ENCODE results near the gene LIN37. TPM values are rescaled to one million over a fixed set of nuclear protein-coding genes. Genes with fewer than 3 reads are reported as not detected.

LIN37 gene
- total and polyA plus RNA-seq, 2 of the 13 experiments (the other 11 are each of a cell fraction or from before 2014, with no cell fraction given) = 6.3 to 8.7 TPM

DNA sequence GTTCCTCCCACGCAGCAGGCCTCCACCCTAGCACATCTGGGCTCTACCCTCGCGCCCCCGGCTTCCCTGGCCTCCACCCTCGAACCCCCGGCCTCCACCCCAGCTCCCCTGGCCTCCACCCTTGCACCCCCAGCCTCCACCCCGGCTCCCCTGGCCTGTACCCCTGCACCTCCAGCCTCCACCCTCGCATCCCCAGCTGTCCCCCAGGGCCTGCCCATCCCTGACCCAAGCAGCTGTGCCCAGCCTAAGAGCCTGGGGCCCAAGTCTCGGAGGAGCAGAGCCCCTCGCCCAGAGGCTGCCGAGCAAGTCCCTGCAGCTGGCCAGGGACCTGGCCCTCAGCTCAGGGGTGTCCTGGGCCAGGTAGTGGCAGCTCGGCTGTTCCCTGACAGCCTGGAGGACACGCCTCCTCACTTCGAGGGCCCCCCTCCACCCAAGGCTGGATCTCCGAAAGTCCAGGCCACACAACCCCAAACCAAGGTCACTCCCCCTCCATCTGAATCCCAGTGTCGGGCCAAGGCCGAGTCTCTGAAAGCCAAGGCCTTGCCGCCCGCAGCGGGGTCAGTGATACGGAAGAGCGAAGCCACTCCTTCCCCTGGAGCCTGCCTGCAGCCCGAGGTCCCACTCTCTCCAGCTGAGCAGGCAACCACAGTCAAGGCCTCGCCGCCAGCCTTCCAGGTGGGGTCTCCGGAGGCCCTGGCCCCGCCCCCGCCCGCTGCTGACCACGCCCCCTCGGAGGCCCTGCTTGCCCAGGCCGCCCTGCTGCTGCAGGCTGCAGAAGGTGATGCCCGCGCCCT lies 19.1 kb downstream of the LIN37 start (continued):
- TF ChIP-seq ZBTB4 (CRISPR knock-in tag; IDR thresholded peaks at IDR 0.05; ENCODE audit: borderline replicate concordance) = peak; percentile 81; the same call in 1 of the 2 replicates
- TF ChIP-seq, protein P1, sequence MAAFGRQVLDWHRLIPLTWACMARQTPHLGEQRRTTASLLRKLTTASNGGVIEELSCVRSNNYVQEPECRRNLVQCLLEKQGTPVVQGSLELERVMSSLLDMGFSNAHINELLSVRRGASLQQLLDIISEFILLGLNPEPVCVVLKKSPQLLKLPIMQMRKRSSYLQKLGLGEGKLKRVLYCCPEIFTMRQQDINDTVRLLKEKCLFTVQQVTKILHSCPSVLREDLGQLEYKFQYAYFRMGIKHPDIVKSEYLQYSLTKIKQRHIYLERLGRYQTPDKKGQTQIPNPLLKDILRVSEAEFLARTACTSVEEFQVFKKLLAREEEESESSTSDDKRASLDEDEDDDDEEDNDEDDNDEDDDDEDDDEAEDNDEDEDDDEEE (CRISPR knock-in tag; IDR thresholded peaks at IDR 0.05) = no peak
- 0 out of 2 replicates have a peak, but pooled peaks have one; percentile 43 for TF ChIP-seq KDM4B (CRISPR knock-in tag; IDR thresholded peaks at IDR 0.05)
- TF ChIP-seq ZNF792 (CRISPR knock-in tag; IDR thresholded peaks at IDR 0.05) = 0 out of 2 replicates have a peak, but pooled peaks have one; percentile 37
- TF ChIP-seq HOMEZ (CRISPR knock-in tag; IDR thresholded peaks at IDR 0.05; ENCODE audit: low read depth) = no peak
- TF ChIP-seq ZNF337 (CRISPR knock-in tag; IDR thresholded peaks at IDR 0.05; ENCODE audit: borderline replicate concordance, low read depth) = no peak
- peak; percentile 61; the same call in 1 of the 2 replicates for TF ChIP-seq ZBTB7B (CRISPR knock-in tag; IDR thresholded peaks at IDR 0.05)
- no peak for TF ChIP-seq STAG1 (CRISPR knock-in tag; IDR thresholded peaks at IDR 0.05)
- TF ChIP-seq RXRB (CRISPR knock-in tag; IDR thresholded peaks at IDR 0.05; ENCODE audit: borderline replicate concordance) = peak; percentile 45; the same call in 1 of the 2 replicates
- TF ChIP-seq, protein P2, sequence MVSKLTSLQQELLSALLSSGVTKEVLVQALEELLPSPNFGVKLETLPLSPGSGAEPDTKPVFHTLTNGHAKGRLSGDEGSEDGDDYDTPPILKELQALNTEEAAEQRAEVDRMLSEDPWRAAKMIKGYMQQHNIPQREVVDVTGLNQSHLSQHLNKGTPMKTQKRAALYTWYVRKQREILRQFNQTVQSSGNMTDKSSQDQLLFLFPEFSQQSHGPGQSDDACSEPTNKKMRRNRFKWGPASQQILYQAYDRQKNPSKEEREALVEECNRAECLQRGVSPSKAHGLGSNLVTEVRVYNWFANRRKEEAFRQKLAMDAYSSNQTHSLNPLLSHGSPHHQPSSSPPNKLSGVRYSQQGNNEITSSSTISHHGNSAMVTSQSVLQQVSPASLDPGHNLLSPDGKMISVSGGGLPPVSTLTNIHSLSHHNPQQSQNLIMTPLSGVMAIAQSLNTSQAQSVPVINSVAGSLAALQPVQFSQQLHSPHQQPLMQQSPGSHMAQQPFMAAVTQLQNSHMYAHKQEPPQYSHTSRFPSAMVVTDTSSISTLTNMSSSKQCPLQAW (CRISPR knock-in tag; IDR thresholded peaks at IDR 0.05) = 0 out of 2 replicates have a peak, but pooled peaks have one; percentile 19
- peak; percentile 9; the same call in 1 of the 2 replicates for TF ChIP-seq FOSL2 (CRISPR knock-in tag; IDR thresholded peaks at IDR 0.05)
- TF ChIP-seq, protein P3, sequence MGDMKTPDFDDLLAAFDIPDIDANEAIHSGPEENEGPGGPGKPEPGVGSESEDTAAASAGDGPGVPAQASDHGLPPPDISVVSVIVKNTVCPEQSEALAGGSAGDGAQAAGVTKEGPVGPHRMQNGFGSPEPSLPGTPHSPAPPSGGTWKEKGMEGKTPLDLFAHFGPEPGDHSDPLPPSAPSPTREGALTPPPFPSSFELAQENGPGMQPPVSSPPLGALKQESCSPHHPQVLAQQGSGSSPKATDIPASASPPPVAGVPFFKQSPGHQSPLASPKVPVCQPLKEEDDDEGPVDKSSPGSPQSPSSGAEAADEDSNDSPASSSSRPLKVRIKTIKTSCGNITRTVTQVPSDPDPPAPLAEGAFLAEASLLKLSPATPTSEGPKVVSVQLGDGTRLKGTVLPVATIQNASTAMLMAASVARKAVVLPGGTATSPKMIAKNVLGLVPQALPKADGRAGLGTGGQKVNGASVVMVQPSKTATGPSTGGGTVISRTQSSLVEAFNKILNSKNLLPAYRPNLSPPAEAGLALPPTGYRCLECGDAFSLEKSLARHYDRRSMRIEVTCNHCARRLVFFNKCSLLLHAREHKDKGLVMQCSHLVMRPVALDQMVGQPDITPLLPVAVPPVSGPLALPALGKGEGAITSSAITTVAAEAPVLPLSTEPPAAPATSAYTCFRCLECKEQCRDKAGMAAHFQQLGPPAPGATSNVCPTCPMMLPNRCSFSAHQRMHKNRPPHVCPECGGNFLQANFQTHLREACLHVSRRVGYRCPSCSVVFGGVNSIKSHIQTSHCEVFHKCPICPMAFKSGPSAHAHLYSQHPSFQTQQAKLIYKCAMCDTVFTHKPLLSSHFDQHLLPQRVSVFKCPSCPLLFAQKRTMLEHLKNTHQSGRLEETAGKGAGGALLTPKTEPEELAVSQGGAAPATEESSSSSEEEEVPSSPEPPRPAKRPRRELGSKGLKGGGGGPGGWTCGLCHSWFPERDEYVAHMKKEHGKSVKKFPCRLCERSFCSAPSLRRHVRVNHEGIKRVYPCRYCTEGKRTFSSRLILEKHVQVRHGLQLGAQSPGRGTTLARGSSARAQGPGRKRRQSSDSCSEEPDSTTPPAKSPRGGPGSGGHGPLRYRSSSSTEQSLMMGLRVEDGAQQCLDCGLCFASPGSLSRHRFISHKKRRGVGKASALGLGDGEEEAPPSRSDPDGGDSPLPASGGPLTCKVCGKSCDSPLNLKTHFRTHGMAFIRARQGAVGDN (CRISPR knock-in tag; IDR thresholded peaks at IDR 0.05) = peak; percentile 73
- no peak for TF ChIP-seq ZNF101 (CRISPR knock-in tag; IDR thresholded peaks at IDR 0.05; ENCODE audit: borderline replicate concordance, low read depth)
- no peak for TF ChIP-seq ZNF235 (CRISPR knock-in tag; IDR thresholded peaks at IDR 0.05; ENCODE audit: borderline replicate concordance)
- no peak for TF ChIP-seq SRSF9 (IDR thresholded peaks at IDR 0.05; ENCODE audit: borderline replicate concordance, insufficient read depth, low read depth, low read length, poor library complexity, severe bottlenecking)
- TF ChIP-seq ZNF180 (CRISPR knock-in tag; IDR thresholded peaks at IDR 0.05; ENCODE audit: borderline replicate concordance, low read depth) = no peak
